K562 (cell line): ENCODE results near the gene RRBP1.

Experiments used
- ATF1 ChIP-seq, 2 experiments: fragments of 450-650 bp in 1 of 2; IDR thresholded peaks; 2 replicates each; pipeline ENCODE4 v1.6.1; 2016; ENCODE audit warnings: missing compliant biosample characterization in 1 of 2, missing genetic modification characterization in 1 of 2
- HMG20B ChIP-seq: fragments of 250-450 bp; sonication (Bioruptor Pico); IDR thresholded peaks from 2 replicates; pipeline ENCODE4 v1.5.0; 2021; ENCODE audit warnings: mild to moderate bottlenecking
- KDM1A ChIP-seq, 2 experiments: fragments of 450-650 bp; IDR thresholded peaks; 2 replicates each; pipeline ENCODE4 v1.6.1; 2016; ENCODE audit warnings: mild to moderate bottlenecking in 2 of 2
- MAFF ChIP-seq: IDR thresholded peaks from 2 replicates; pipeline ENCODE4 v1.6.1; 2012; ENCODE audit warnings: low read length, improper control_type of control experiment
- PHTF2 ChIP-seq: fragments of 250-450 bp; sonication (Bioruptor Pico); IDR thresholded peaks from 2 replicates; pipeline ENCODE4 v1.5.0; 2021; ENCODE audit warnings: mild to moderate bottlenecking
- ZNF77 ChIP-seq: fragments of 250-450 bp; sonication (Bioruptor Pico); IDR thresholded peaks from 2 replicates; pipeline ENCODE4 v1.5.0; 2020

DNA sequence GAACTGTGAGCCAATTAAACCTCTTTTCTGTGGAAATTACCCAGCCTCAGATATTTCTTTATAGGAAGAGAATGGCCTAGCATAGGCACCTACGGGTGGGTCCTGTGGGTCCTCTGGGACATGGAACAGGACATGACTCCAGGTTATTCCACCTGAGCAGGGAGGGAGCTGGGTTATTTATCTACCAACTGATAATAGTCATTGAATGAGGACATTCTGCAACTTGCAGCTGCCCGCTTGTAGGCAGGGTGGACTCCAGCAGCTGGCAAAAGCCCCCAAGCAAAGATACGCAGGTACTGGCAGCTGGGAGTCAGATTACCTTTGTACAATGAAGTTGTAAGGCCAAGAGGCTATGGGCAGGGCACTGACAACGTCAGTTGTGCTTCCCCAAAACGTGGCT lies 16.3 kb upstream of the RRBP1 start:
- no peak for TF ChIP-seq HMG20B (CRISPR knock-in tag)
- TF ChIP-seq PHTF2 (CRISPR knock-in tag) = no peak
- TF ChIP-seq MAFF = no peak
- TF ChIP-seq ATF1 (CRISPR knock-in tag; IDR thresholded peaks at IDR 0.05) = no peak
- TF ChIP-seq ATF1 (tag; IDR thresholded peaks at IDR 0.05) = no peak
- TF ChIP-seq ZNF77 (CRISPR knock-in tag) = no peak
- TF ChIP-seq KDM1A (IDR thresholded peaks at IDR 0.05) = no peak
